ENCODE data around the gene EBLN1.

EBLN1 gene

DNA sequence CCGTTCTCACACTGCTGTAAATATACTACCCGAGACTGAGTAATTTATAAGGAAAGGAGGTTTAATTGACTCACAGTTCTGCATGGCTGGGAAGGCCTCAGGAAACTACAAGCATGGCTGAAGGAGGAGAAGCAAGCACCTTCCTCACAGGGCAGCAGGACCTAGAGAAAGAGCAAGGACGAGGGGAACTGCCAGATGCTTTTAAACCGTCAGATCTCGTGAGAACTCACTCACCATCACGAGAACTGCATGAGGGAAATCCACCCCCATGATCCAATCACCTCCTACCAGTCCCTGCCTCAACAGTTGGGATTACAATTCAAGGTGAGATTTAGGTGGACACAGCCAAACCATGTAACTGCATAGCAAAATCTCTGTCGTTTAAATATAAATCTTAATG, at the start of gene EBLN1:
Gene EBLN1 (minus strand): TSS at position 174 of the 400 bp plus-strand sequence. CDS start 8,032 bp downstream, outside the sequence.
- no peak for DNase-seq

GRCh38 chr10:22265839-22266537, 48.2 kb upstream of the EBLN1 start:
- no peak for DNase-seq

DNA sequence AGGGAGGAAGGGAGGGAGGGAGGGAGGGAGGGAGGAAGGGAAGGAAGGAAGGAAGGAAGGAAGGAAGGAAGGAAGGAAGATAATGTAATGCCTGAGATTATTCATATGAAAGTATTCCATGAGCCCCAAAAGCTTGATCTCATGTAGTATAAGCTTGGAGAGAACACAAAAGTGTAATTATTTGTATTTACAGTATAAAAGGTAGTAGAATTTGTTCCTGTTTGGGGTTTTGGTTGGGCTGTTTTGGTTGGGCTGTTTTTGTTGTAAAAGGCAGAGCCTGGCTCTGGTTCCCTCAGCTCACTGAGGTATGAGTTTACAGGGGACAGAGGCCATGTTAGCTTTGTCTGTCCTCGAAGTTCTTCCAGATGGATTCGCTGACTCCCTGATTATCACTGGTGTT, 45.3 kb upstream of the EBLN1 start:
- no peak for DNase-seq

DNA sequence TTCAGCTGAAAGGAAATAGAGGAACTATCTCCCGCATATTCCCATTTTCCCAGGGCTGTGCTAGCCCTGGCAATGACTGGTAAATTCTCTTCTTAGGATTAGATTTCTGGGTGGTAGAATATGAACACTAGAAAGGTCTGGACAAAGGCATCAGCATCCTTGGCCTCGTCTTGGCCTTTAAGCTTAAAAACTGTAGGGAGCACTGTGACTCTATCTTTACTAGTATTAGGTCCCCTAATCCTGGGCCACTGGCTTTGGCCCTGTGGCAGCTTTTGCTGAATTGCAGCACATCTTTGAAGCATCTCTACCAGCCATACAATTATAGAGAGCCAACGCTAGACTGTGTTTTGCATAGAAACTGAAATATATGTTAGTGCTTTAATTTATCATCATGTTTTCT, 41.5 kb upstream of the EBLN1 start:
- DNase-seq, result no peak

GRCh38 chr10:22258471-22258870, 40.7 kb upstream of the EBLN1 start:
- no peak for DNase-seq

- peak in 1 of 2 experiments; percentile 61 for DNase-seq
These were observed 35.7 kb upstream of the EBLN1 start for GRCh38 chr10:22253580-22253882.

GRCh38 chr10:22252801-22253579, 35.2 kb upstream of the EBLN1 start:
- DNase-seq, result peak; percentile 67 to 71

GRCh38 chr10:22252224-22252800, 34.5 kb upstream of the EBLN1 start:
- DNase-seq, result peak; percentile 83 to 84

- peak; percentile 77 to 79 for DNase-seq
These were observed 34.0 kb upstream of the EBLN1 start for GRCh38 chr10:22251751-22252223.

GRCh38 chr10:22250897-22251660, 33.3 kb upstream of the EBLN1 start:
- DNase-seq, result no peak

GRCh38 chr10:22247636-22248035, 29.8 kb upstream of the EBLN1 start:
- DNase-seq, result no peak

GRCh38 chr10:22246680-22247391, 29.0 kb upstream of the EBLN1 start:
- DNase-seq, result peak; percentile 43 to 44

DNA sequence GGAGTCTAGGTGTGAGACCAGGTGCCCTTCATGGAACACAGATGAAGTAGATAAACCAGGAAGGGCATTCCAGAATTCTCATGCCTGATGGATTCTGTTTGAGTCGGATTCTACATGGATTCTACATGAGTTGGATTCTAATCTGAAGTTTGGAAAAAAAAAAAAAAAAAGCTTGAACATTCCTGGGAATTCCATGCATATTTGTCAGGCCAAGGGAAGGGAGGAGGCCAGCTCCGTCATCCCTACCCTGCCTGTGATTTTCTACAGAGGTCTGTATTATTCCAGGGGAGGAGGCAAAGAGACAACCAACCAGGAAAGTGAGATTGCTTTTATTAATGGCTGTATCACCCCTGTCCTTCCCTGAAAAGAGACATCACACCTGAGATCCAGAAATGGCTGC, 27.8 kb upstream of the EBLN1 start:
- no peak for DNase-seq

- no peak for DNase-seq
These were observed 27.0 kb upstream of the EBLN1 start for GRCh38 chr10:22244855-22245254.

- no peak for DNase-seq
These were observed 26.2 kb upstream of the EBLN1 start for GRCh38 chr10:22244001-22244400.

DNA sequence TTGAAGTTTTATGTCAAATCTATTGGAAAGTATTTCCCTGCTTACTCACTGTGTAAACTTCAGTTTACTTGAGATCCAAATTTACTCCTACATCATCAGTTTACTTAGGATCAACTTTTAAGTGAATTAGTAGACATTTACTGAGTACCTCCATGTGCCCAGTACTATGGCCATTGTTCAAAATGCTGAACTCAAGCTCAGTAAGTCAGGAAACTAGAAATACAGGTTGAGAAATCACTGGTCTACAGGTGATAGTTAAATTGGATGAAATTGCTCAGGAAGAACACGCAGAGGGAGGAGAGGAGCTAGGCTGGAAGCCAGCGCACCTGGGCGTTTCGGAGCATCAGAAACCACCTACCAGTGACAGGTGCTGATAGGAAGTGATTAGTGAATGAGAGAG, 25.5 kb upstream of the EBLN1 start:
- no peak for DNase-seq

GRCh38 chr10:22231260-22231659, 13.4 kb upstream of the EBLN1 start:
- DNase-seq, result no peak

- no peak for DNase-seq
These were observed 12.5 kb upstream of the EBLN1 start for GRCh38 chr10:22230158-22230833.

GRCh38 chr10:22229802-22230157, 12.0 kb upstream of the EBLN1 start:
- DNase-seq, result no peak

DNA sequence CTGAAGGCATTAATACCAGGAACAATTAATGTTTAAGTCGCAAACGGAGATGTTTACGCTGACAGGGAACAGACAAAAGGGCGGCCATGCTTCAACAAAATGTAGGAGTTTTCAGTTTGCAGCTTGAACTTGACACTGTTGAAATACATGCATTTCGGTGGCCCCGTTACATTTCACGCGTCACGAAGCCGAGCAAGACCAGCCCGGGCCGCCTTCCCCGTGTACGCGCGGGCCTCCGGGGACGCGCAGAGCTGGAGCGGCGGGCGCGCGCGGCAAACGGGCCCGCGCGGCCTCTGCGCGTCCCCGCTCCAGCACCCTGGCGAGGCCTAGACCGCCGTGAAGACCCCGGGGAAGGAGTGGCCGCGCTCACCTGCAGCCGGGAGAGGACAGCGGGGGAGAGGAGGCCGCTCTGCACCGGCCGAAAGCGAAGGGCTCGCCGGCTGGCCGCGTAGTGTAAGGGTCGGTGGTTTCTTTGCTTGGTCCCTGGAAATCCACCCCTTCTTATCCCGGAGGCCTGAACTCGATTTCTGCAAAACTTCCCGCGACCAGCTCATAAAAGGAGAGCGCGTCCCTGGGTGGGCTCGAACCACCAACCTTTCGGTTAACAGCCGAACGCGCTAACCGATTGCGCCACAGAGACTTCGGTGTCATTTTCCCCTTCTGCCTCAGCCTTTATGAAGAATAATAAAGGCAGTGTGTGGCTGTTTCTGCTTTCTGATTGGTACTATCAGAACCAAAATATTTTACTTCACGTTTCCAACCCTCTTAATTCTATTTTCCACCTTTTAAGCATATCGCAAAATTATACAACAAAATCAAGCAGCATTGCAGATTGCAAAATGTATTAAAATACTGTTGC, 11.4 kb upstream of the EBLN1 start:
- peak; percentile 94 for DNase-seq
